GM12878 (cell line): ENCODE measurements around the gene CDKN2B-AS1. TPM values are rescaled to one million over a fixed set of nuclear protein-coding genes. Genes with fewer than 3 reads are reported as not detected.

Experiments used
- ATAC-seq: fragments of 200-7000 bp; cut with Tn5 transposase; 3 replicates; pipeline ENCODE4 v1.9.1; 2020; ENCODE audit warnings: mild to moderate bottlenecking, moderate library complexity
- BruUV-seq: library from RNA; stranded (reverse); fragments of 400-500 nt; replicated peaks from 2 replicates; lab custom pipeline; 2021; lab: Mats Ljungman, UMichigan
- CTCF ChIA-PET: fragments of 300-600 bp; sonication (Branson Sonifier 250); formaldehyde crosslinking; extraction: SDS; loops from one replicate; lab custom pipeline; 2021; ENCODE audit warnings: inconsistent platforms; lab: Yijun Ruan, JAX
- POLR2A ChIA-PET: fragments of 350-600 bp; formaldehyde crosslinking; extraction: SDS; loops from one replicate; lab custom pipeline; 2021; ENCODE audit warnings: inconsistent platforms; lab: Charles Lee
- RAD21 ChIA-PET: fragments of 300-600 bp; sonication (Branson Sonifier 250); formaldehyde crosslinking; loops from one replicate; lab custom pipeline; 2023; ENCODE audit warnings: antibody characterized with exemption; ENCODE audit not compliant: unreplicated experiment; lab: Charles Lee
- SMC1A ChIA-PET: fragments of 300-600 bp; sonication (Branson Sonifier 250); formaldehyde crosslinking; loops from one replicate; lab custom pipeline; 2023; ENCODE audit not compliant: unreplicated experiment, uncharacterized antibody; lab: Charles Lee
- DNase-seq: peaks from one replicate; pipeline ENCODE4 v3.0.0-alpha.2; 2011; ENCODE audit warnings: low read depth, low spot score
- FAIRE-seq: peaks from 3 replicates; lab custom pipeline; 2011; peaks lifted over from hg19 to GRCh38; lab: Jason Lieb, UNC
- H2AFZ ChIP-seq: 2 replicates; pipeline ENCODE4 v1.6.0; 2011; ENCODE audit warnings: low read depth, low read length, control low read depth; ENCODE audit not compliant: control insufficient read depth
- H3K27ac ChIP-seq: 2 replicates; pipeline ENCODE4 v1.5.1; 2011; ENCODE audit warnings: control low read depth; ENCODE audit not compliant: control insufficient read depth, insufficient read depth
- H3K27me3 ChIP-seq, 2 experiments: replicated peaks in 1 of 2; 2 replicates each; pipeline versions ENCODE4 v1.6.0 to v1.6.1; 2011; ENCODE audit warnings: low read length in 1 of 2; ENCODE audit not compliant: control insufficient read depth in 2 of 2, insufficient read depth in 2 of 2
- H3K36me3 ChIP-seq, 2 experiments: 2 replicates each; pipeline ENCODE4 v1.5.1; 2011; ENCODE audit warnings: low read length in 1 of 2; ENCODE audit not compliant: control insufficient read depth in 2 of 2, insufficient read depth in 2 of 2
- H3K4me1 ChIP-seq: 2 replicates; pipeline ENCODE4 v1.6.1; 2011; ENCODE audit warnings: mild to moderate bottlenecking, low read length, moderate library complexity, mixed read lengths; ENCODE audit not compliant: control insufficient read depth, insufficient read depth
- H3K4me2 ChIP-seq: 2 replicates; pipeline ENCODE4 v1.6.0; 2011; ENCODE audit warnings: control low read depth; ENCODE audit not compliant: control insufficient read depth, insufficient read depth
- H3K4me3 ChIP-seq: fragments of 200-600 bp; sonication (generic); 2 replicates; pipeline ENCODE4 v1.5.1; 2016
- H3K79me2 ChIP-seq: 2 replicates; pipeline ENCODE4 v1.6.0; 2011; ENCODE audit warnings: low read length; ENCODE audit not compliant: control insufficient read depth, insufficient read depth
- H3K9ac ChIP-seq: 2 replicates; pipeline ENCODE4 v1.8.0; 2011; ENCODE audit warnings: low read length, control low read depth, mixed read lengths; ENCODE audit not compliant: control insufficient read depth, insufficient read depth
- H3K9me3 ChIP-seq: replicated peaks from 3 replicates; pipeline ENCODE4 v1.5.1; 2011; ENCODE audit warnings: mild to moderate bottlenecking, low read length; ENCODE audit not compliant: control insufficient read depth, insufficient read depth
- H4K20me1 ChIP-seq: 2 replicates; pipeline ENCODE4 v1.6.0; 2011; ENCODE audit not compliant: control insufficient read depth, insufficient read depth
- CHD1 ChIP-seq: IDR thresholded peaks from 2 replicates; pipeline ENCODE4 v1.6.1; 2012; ENCODE audit warnings: low read depth, low read length, improper control_type of control experiment
- CREB1 ChIP-seq: IDR thresholded peaks from 2 replicates; pipeline ENCODE4 v1.6.1; 2012; ENCODE audit warnings: low read depth, mild to moderate bottlenecking, inconsistent platforms
- CREM ChIP-seq: IDR thresholded peaks from 2 replicates; pipeline ENCODE4 v1.6.1; 2014; ENCODE audit warnings: antibody characterized with exemption, low read depth
- DPF2 ChIP-seq: fragments of 450-650 bp; IDR thresholded peaks from 2 replicates; pipeline ENCODE4 v1.6.1; 2017; ENCODE audit warnings: mild to moderate bottlenecking
- FOXM1 ChIP-seq: IDR thresholded peaks from 2 replicates; pipeline ENCODE4 v1.6.1; 2012; ENCODE audit warnings: low read depth, mild to moderate bottlenecking, inconsistent platforms, low read length, moderate library complexity
- GABPA ChIP-seq: IDR thresholded peaks from 2 replicates; pipeline ENCODE4 v1.6.1; 2014; ENCODE audit warnings: antibody characterized with exemption, low read depth, mild to moderate bottlenecking, inconsistent platforms
- IRF4 ChIP-seq: IDR thresholded peaks from 2 replicates; pipeline ENCODE4 v1.6.1; 2011; ENCODE audit warnings: low read depth, low read length
- JUNB ChIP-seq: IDR thresholded peaks from 2 replicates; pipeline ENCODE4 v1.6.1; 2016; ENCODE audit warnings: antibody characterized with exemption, mild to moderate bottlenecking
- MEF2B ChIP-seq: fragments of 450-650 bp; IDR thresholded peaks from 2 replicates; pipeline ENCODE4 v1.6.1; 2018; ENCODE audit warnings: mild to moderate bottlenecking, moderate library complexity; ENCODE audit not compliant: partially characterized antibody, poor library complexity, severe bottlenecking
- MYC ChIP-seq: IDR thresholded peaks from 2 replicates; pipeline ENCODE4 v1.6.1; 2011; ENCODE audit warnings: mild to moderate bottlenecking, low read length, moderate library complexity, inconsistent platforms; ENCODE audit not compliant: insufficient read depth, insufficient replicate concordance, insufficient read length, severe bottlenecking
- NFIC ChIP-seq: IDR thresholded peaks from 2 replicates; pipeline ENCODE4 v1.6.1; 2012; ENCODE audit warnings: low read depth, mild to moderate bottlenecking, inconsistent platforms, low read length, moderate library complexity
- NR2F1 ChIP-seq: fragments of 450-650 bp; conservative IDR thresholded peaks from 2 replicates; pipeline ENCODE4 v1.6.1; 2017; ENCODE audit warnings: mild to moderate bottlenecking
- RUNX3 ChIP-seq: IDR thresholded peaks from 2 replicates; pipeline ENCODE4 v1.6.1; 2012; ENCODE audit warnings: low read length, inconsistent platforms
- SP1 ChIP-seq: IDR thresholded peaks from one replicate; pipeline ENCODE4 v1.6.1; 2011; ENCODE audit warnings: low read depth, low read length
- SRF ChIP-seq, 2 experiments: IDR thresholded peaks; 2 replicates each; pipeline ENCODE4 v1.6.1; 2011; ENCODE audit warnings: low read depth in 2 of 2, low read length in 2 of 2, mild to moderate bottlenecking in 1 of 2, moderate library complexity in 1 of 2
- SUZ12 ChIP-seq: fragments of 200-600 bp; sonication (generic); IDR thresholded peaks from one replicate; pipeline ENCODE4 v1.6.1; 2018; ENCODE audit warnings: antibody characterized with exemption, mild to moderate bottlenecking; ENCODE audit not compliant: unreplicated experiment
- TCF12 ChIP-seq: IDR thresholded peaks from 2 replicates; pipeline ENCODE4 v1.6.1; 2011; ENCODE audit warnings: low read depth, mild to moderate bottlenecking, low read length
- TCF3 ChIP-seq: IDR thresholded peaks from 2 replicates; pipeline ENCODE4 v1.6.1; 2012; ENCODE audit warnings: low read depth, mild to moderate bottlenecking, low read length, borderline replicate concordance; ENCODE audit not compliant: insufficient read depth
- TCF7 ChIP-seq: IDR thresholded peaks from 2 replicates; pipeline ENCODE4 v1.6.1; 2014; ENCODE audit warnings: antibody characterized with exemption, borderline replicate concordance
- USF2 ChIP-seq: IDR thresholded peaks from 2 replicates; pipeline ENCODE4 v1.6.1; 2011; ENCODE audit warnings: low read depth, low read length, improper control_type of control experiment, borderline replicate concordance
- WRNIP1 ChIP-seq: IDR thresholded peaks from 2 replicates; pipeline ENCODE4 v1.6.1; 2011; ENCODE audit warnings: low read depth, low read length, improper control_type of control experiment, borderline replicate concordance
- YBX1 ChIP-seq: fragments of 450-650 bp; IDR thresholded peaks from 2 replicates; pipeline ENCODE4 v1.6.1; 2016; ENCODE audit warnings: antibody characterized with exemption
- ZNF207 ChIP-seq: fragments of 450-650 bp; IDR thresholded peaks from 2 replicates; pipeline ENCODE4 v1.6.1; 2014; ENCODE audit warnings: antibody characterized with exemption, mild to moderate bottlenecking, borderline replicate concordance
- ZNF217 ChIP-seq: fragments of 450-650 bp; IDR thresholded peaks from 2 replicates; pipeline ENCODE4 v1.6.1; 2017; ENCODE audit warnings: antibody characterized with exemption, mild to moderate bottlenecking
- WGBS: methylation state at CpG from one replicate; pipeline ENCODE4 v1.1.6; 2016; ENCODE audit warnings: low lambda C conversion rate; ENCODE audit not compliant: insufficient replicate concordance, insufficient coverage; ENCODE audit errors: missing lambda C conversion rate; 5-methylcytosine and 5-hydroxymethylcytosine counted together
- in situ Hi-C: fragments of 300-500 bp; cut with MboI; formaldehyde crosslinking; loops from 9 replicates; pipeline ENCODE4 v1.14.3; 2018; ENCODE audit warnings: mixed read lengths
- intact Hi-C: fragments of 100-400 bp; cut with micrococcal nuclease; formaldehyde crosslinking; loops from one replicate; pipeline ENCODE4 v1.14.2; 2022; ENCODE audit not compliant: unreplicated experiment
- polyA plus RNA-seq, 11 experiments: library from polyadenylated mRNA; depleted of rRNA in 4 of 11; unstranded in 6 of 11; stranded (reverse) in 5 of 11; fragments of >200 nt; fragmentation: Nextera tagmentation in 4 of 11; fragmentation: Illumina TruSeq in 1 of 11; extraction: Ambion mirVana in 4 of 11; extraction: Trizol in 1 of 11; gene quantifications; 1 replicate in 1 of 11; 2 replicates in 10 of 11; pipeline versions ENCODE4 v1.2.1 to v1.2.3, GENCODE V29; 2011 to 2016; ENCODE audit warnings: inconsistent platforms in 2 of 11, missing spikeins in 2 of 11, low read depth in 1 of 11
- total RNA-seq, 4 experiments: library from RNA; depleted of rRNA in 3 of 4; stranded (reverse); fragments of >200 nt in 3 of 4; fragmentation: Illumina TruSeq in 1 of 4; extraction: Trizol in 1 of 4; gene quantifications; 2 replicates each; pipeline versions ENCODE4 v1.2.1 to v1.2.3, GENCODE V29; 2013 to 2021
- TF ChIP-seq, protein P1 (sequence below): IDR thresholded peaks from 2 replicates; pipeline ENCODE4 v1.6.1; 2011; ENCODE audit warnings: mild to moderate bottlenecking, low read depth, low read length, moderate library complexity; ENCODE audit not compliant: insufficient replicate concordance

Gene CDKN2B-AS1
- total and polyA plus RNA-seq, 10 of the 15 experiments (the other 5 are each of a cell fraction or from before 2014, with no cell fraction given) = 0.22 to 2.2 (median 1.0) TPM; not detected in 1

- H3K4me2 ChIP-seq = no peak overlapping the region
- H3K9ac ChIP-seq = no peak overlapping the region
- intact Hi-C loops (loop anchor here (10.0 kb wide), 1 partner anchor 140 kb away; no protein-coding TSS in a partner anchor), in situ Hi-C loops (no loop called here)
- H3K27me3 ChIP-seq = peaks cover 0 to 8% of the 10 kb centered on the region in 2 experiments; a peak in 2 of 4 replicates
- CTCF ChIA-PET = interaction anchor here (1.5 to 4.2 kb wide), 2 partner anchors 14 to 292 kb away, joined by 7 to 25 read pairs; no protein-coding TSS in a partner anchor
- BruUV-seq = no TSS peak
- RAD21 ChIA-PET = interaction anchor here (0.7 to 1.1 kb wide), 2 partner anchors 14 to 64 kb away, joined by 3 read pairs; no protein-coding TSS in a partner anchor
- no peaks in the 10 kb centered on the region for H3K36me3 ChIP-seq
- H2AFZ ChIP-seq = no peak overlapping the region
- FAIRE-seq (peak; percentile 59), DNase-seq (peak; percentile 40), ATAC-seq (peak; percentile 93)
- WGBS = 3% methylated on average over 4 of the region's 4 CpGs
- no peak overlapping the region for H3K4me3 ChIP-seq
- H3K27ac ChIP-seq = no peak overlapping the region
- no peaks in the 10 kb centered on the region for H3K79me2 ChIP-seq
- H3K9me3 ChIP-seq = no peaks in the 10 kb centered on the region
- SMC1A ChIA-PET = interaction anchor here (0.6 to 1.1 kb wide), 4 partner anchors 14 to 1093 kb away, joined by 3 to 5 read pairs (median 4); no protein-coding TSS in a partner anchor
- no peaks in the 10 kb centered on the region for H4K20me1 ChIP-seq
- H3K4me1 ChIP-seq = peaks cover 9% of the 10 kb centered on the region
- POLR2A ChIA-PET = no interaction called here
- TF ChIP-seq NR2F1 (0 out of 2 replicates have a peak, but pooled peaks have one; percentile 48), FOXM1 (peak; percentile 95), TCF7 (peak; percentile 44; the same call in 1 of the 2 replicates), GABPA (peak; percentile 61), TCF3 (peak; percentile 89), JUNB (peak; percentile 97), WRNIP1 (no peak), TCF12 (peak; percentile 84), IRF4 (peak; percentile 97), RUNX3 (peak; percentile 96), CREB1 (peak; percentile 37; the same call in 1 of the 2 replicates), CREM (peak; percentile 68), ZNF207 (no peak), CHD1 (no peak), NFIC (peak; percentile 95), SRF (IDR thresholded peaks at IDR 0.05; ENCODE audit: low read depth in 2 of 2, low read length in 2 of 2) (peak in 1 of 2 experiments; percentile 56; a peak in 1 of 4 replicates), USF2 (no peak), YBX1 (no peak), DPF2 (no peak), SP1 (no peak), MYC (no peak), MEF2B (no peak), ZNF217 (peak; percentile 93), SUZ12 (no peak)
- TF ChIP-seq, protein P1, sequence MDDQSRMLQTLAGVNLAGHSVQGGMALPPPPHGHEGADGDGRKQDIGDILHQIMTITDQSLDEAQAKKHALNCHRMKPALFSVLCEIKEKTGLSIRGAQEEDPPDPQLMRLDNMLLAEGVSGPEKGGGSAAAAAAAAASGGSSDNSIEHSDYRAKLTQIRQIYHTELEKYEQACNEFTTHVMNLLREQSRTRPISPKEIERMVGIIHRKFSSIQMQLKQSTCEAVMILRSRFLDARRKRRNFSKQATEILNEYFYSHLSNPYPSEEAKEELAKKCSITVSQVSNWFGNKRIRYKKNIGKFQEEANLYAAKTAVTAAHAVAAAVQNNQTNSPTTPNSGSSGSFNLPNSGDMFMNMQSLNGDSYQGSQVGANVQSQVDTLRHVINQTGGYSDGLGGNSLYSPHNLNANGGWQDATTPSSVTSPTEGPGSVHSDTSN = no peak
These were observed 110.6 kb downstream of the CDKN2B-AS1 start for GRCh38 chr9:22105005-22105722.
